GM12892 (cell line): ENCODE measurements around the gene COA6.
"Not testable (repeated sequence)": the region's sequence is repeated elsewhere in the genome, so short reads cannot be mapped to it uniquely, and the experiment has no call there.

Experiments used
- DNase-seq: peaks from one replicate; pipeline ENCODE4 v3.0.0; 2011; ENCODE audit not compliant: insufficient read length
- FAIRE-seq: peaks from 2 replicates; lab custom pipeline; 2011; peaks lifted over from hg19 to GRCh38; lab: Jason Lieb, UNC
- POLR2A ChIP-seq: IDR thresholded peaks from 2 replicates; pipeline ENCODE4 v1.6.1; 2011; ENCODE audit warnings: low read depth, low read length, control low read depth
- POLR2AphosphoS5 ChIP-seq: IDR thresholded peaks from 2 replicates; pipeline ENCODE4 v1.6.1; 2011; ENCODE audit warnings: low read depth, low read length, control low read depth
- TAF1 ChIP-seq: IDR thresholded peaks from 2 replicates; pipeline ENCODE4 v1.6.1; 2011; ENCODE audit warnings: low read depth, mild to moderate bottlenecking, control low read depth, low read length, borderline replicate concordance

Gene COA6

DNA sequence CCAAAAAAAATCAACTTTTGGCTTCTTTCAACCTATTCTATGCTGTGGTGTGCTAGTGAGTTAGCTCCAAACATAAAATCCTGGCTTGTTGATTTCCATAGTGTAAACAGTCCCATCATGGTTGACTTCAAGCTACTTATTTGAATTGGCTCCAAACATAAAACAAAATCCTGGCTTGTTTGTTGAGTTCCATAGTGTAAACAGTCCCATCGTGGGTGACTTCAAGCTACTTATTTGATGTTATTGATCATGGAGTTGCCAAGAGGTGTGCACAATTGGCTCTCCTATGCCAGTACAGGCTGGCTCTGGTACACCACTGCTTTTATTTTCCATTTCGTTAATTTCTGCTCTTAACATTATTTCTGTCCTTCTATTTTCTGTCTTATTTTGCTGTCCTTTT lies 1.8 kb upstream of the COA6 start:
- DNase-seq (no peak), FAIRE-seq (no peak)
- TF ChIP-seq TAF1 = no peak
- TF ChIP-seq POLR2A = no peak
- no peak for TF ChIP-seq POLR2AphosphoS5

DNA sequence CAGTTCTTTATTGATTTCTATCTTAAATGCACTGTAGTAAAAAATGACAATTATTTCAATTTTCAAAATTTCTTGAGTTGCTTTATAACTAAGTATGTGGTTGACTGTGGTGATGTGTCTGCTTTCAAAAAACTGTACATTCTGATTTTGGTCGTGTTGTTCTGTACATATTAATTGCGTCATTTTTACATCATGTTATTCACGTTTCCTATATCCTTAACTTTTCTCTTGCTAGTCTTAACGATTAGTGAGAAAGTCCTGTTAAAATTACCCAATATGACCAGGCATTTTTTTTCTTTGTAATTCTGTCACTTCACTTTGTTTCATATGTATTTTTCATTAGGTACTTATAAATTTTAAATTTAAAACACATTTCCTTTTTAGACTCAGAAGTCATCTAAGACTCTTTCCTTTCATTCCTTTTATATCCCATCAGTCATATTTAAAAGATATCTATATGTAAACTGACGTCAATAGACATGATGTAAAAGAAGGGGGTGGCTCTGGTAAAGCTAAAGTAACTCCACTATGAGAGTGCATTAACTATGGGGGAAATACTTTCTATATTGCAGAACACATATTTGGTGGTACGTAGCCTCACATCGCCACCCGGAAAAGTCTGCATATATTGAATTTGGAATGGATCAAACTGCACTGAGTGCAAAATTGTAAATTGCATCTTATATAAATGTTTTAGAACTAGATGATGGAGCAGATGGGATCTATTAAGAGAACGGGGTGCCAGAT lies 1.1 kb upstream of the COA6 start:
- FAIRE-seq = no peak
- no peak for TF ChIP-seq POLR2AphosphoS5
- DNase-seq = no peak

DNA sequence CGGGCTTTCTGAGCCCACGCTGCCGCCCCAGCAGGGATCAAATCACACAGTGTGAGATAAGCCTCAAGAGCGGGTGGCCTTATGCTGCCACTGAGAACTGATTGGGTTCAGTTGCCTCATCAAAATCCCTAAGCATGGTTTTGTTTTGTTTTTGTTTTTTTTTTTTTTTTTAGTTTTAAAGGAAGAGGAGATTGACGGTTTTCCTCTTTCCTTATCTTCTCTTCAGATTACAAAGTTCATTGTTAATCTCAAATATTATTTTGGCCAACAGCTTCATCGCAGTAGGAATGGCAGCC lies 651 bp downstream of the COA6 start:
- FAIRE-seq (no peak), DNase-seq (no peak)
- TF ChIP-seq TAF1 (no peak), POLR2A (no peak), POLR2AphosphoS5 (no peak)

DNA sequence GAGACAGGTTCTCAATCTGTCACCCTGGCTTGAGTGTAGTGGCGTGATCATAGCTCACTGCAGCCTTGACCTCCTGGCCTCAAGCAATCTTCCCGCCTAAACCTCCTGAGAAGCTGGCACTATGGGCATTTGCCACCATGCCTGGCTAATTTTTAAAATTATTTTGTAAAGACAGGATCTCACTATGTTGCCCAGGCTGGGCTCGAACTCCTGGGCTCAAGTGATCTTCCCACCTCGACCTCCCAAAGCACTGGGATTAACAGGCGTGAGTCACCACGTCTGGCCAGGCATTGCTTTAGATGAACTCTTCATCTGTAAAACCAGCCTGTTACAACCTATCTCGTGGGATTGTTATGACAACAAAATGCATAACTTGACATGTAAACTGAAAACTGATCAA lies 2.4 kb downstream of the COA6 start:
- DNase-seq (no peak), FAIRE-seq (no peak)
- TF ChIP-seq POLR2AphosphoS5 (no peak), POLR2A (no peak), TAF1 (no peak)

DNA sequence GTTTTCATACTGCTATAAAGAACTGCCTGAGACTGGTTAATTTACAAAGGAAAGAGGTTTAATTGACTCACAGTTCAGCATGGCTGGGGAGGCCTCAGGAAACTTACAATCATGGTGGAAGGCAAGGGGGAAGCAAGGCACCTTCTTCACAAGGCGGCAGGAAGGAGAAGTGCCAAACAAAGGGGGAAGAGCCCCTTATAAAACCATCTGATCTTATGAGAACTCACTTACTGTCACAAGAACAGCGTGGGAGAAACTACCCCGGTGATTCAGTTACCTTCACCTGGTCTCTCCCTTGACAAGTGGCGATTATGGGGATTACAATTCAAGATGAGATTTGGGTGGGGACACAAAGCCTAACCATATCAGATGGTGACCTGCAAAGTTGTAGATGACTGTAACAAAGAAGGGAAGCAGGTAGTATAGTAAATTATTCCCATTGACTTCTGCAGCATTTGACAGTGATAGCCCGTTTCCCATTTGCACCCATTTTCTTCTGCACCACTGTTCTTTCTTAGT lies 6.4 kb downstream of the COA6 start:
- not testable (repeated sequence) for DNase-seq, FAIRE-seq

DNA sequence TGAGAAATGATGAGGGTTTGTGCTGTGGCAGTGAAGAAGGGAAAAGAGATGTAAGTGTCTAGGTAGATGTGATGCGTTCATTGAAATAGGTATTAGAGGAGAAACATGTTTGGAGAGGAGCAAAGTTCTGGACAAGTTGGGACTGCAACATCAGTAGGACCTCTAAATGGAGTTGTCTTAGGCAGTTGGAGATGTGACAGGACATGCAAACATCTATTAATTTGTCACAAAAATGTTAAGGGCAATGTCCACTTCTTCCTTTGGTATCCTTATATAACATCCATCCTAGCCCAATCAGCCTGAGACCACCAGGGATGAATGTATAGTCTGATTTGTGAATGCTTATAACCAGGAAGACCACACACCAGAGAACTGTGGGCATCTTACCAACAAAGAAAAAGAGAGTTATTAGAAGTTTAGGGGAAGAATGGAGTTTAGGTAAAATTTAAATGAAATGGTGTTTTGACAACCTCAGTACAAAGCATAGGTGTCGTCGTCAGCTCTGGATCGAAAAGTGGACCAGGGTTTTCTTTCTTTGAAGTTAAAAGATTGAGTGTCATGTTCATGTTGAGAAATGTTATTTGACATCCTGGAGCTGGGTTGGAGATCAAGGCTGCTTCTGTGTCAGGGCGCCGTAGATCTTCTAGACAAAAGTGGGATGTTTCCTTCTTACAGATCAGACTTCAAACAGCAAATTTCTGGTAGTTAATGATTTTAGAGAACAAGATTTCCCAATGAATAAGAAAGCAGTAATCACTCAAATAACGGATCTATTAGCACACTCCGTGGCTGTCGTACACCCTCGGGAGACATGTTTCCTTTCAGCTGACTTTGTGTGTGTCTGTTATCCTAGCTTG lies 8.7 kb downstream of the COA6 start:
- no peak for FAIRE-seq
- TF ChIP-seq TAF1 (no peak), POLR2A (no peak), POLR2AphosphoS5 (no peak)
- DNase-seq = no peak

DNA sequence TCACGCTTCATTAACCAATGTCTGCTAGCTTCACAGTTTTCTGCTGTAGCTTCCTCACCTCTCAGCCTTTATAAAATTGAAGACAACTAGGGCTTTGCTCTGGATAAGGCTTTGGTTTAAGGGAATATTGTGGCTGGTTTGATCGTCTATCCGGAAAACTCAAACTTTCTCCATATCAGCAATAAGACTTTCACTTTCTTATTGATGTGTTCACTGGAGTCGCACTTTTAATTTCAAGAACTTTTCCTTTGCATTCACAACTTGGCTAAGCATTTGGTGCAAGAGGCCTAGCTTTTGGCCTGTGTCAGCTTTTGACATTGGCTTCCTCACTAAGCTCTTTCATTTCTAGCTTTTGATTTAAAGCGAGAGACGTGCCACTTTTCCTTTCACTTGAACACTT lies 12.9 kb downstream of the COA6 start:
- FAIRE-seq (no peak), DNase-seq (no peak)
- no peak for TF ChIP-seq POLR2AphosphoS5
- TF ChIP-seq POLR2A = no peak
- no peak for TF ChIP-seq TAF1

DNA sequence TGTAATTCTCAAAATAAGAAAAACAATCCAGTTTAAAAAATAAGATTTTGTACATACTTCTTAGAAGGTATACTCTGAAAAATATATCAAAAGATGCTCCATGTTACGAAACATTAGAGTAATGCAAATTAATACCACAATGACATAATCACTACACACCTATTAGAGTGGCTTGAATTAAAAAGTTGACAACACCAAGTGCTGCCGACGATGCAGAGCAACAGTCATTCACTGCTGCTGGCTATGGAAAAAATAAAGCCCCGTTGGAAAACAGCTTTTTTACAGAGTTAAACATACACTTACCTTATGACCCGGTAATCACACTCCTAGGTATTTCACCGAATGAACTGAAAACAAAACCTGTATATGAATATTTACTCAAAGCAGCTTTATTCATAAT lies 14.8 kb downstream of the COA6 start:
- FAIRE-seq (no peak), DNase-seq (no peak)
- TF ChIP-seq POLR2AphosphoS5 (no peak), TAF1 (no peak), POLR2A (no peak)

DNA sequence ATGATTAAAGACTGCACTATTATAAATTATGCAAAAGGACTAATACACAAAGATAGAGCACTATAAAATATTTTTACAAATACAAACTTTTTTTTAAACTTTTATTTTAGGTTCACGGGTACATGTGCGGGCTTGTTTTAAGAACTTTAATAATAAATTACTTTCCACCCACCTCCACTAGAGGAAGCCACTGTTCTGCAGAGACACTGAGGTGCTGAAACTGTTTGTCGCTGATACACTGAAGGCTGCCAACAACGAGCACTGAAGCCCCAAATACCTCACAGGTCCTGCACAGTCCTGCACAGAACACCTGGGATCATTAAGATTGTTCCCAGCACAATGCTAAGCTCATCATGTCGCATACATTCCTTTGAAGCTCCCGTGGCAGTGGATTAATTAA lies 19.9 kb downstream of the COA6 start:
- TF ChIP-seq TAF1 (no peak), POLR2A (no peak), POLR2AphosphoS5 (no peak)
- DNase-seq (no peak), FAIRE-seq (no peak)

DNA sequence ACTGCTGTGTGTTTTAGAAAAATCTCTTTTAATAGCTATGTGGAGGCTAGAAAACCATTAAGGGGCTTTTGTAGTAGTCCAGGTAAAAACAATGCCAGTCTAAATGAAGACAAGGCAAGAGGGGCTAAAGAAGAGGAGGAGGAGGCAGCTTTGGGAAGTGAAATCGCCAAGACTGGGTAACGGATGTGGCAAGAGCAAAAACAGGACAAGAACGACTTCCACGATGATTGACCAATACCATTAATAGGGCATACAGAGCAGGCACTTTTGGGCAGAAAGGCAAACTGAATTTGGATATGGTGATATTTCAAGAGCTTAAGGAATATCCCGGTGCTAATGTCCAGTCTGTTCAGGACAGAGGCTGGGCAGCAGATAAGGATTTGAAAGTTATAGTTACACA lies 22.0 kb downstream of the COA6 start:
- DNase-seq (no peak), FAIRE-seq (no peak)
- TF ChIP-seq POLR2AphosphoS5 = no peak

DNA sequence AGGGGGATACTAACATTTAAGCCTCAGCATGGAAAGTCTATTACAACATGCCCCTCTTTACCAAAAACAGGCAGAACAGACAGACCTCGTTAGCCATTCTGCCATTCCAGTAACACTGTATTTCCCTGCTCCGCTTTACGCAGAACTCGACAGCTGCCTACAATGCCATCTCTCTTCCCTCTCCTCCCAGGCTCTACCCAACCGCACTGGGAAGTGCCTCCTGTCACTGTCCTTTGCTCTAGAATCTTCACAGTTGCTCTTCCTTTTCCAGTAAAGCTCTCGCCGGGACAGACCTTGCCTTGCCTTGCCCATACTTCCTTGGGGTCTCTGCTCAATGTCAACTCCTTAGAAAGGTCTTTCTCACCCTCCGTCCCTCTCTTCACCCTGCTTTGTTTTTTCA lies 22.8 kb downstream of the COA6 start:
- DNase-seq (no peak), FAIRE-seq (no peak)
- no peak for TF ChIP-seq POLR2A
- no peak for TF ChIP-seq TAF1
- no peak for TF ChIP-seq POLR2AphosphoS5

DNA sequence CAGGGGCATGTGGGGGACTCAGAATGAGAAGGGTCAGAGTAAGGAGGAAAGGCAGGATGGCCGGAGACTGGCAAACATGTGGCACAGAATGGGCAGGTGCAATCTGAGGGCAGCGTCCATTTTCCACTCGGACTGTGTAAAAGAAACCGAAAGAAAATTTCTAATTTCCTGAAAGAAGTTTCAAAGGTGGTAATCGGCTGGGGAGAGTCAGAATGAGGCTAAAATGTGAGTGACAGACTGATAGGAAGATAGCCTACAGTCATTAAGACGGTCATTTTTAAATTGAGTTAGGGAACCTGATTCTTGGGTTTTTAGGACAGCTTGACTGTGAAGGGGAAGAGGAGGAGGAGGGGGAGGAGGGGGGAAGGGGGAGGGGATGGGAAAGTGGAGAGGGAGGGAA lies 23.6 kb downstream of the COA6 start:
- TF ChIP-seq TAF1 (no peak), POLR2AphosphoS5 (no peak), POLR2A (no peak)
- DNase-seq (no peak), FAIRE-seq (no peak)
